Endothelial cell of hepatic sinusoid (primary cell): Measurements from ENCODE around the gene HOXD8.

Source experiments
- in situ Hi-C: cut with HindIII; loops from 2 replicates; pipeline ENCODE4 v1.10.0; 2017; ENCODE audit warnings: low sequenced_read_pairs

HOXD8 gene

DNA sequence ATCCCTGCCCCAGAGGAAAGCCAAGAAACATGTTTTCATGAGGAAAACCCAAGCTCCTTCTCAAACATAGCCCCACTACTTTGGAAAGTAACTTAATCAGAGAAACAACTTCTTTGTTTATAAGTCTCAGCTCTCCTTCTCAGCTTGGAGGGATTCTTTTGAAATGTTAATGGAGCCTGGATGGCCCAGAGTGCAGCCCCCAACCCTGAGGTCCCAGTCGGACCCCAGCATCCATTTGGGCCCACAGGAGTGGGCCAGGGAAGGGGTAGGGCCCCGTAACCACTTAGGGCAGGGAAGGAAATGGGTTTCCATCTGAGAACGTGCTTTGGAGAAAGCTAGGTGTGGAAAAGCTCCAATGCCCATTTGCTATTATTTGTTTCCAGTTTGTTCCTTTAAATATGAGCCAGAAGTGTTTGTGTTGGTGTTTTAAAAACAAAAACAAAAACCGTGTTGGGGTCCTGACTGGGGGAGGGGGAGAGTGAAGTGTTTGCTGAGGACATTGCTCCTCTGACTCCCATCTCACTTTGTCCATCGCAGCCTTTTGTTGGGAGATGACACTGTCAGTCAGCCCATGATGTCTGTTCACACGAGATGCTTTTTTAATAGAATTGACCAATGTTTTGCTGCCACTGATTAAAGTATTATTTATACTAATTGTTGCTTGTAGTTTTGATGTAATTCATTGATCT is 26.0 kb downstream of the HOXD8 start:
- in situ Hi-C loops = no loop called here

DNA sequence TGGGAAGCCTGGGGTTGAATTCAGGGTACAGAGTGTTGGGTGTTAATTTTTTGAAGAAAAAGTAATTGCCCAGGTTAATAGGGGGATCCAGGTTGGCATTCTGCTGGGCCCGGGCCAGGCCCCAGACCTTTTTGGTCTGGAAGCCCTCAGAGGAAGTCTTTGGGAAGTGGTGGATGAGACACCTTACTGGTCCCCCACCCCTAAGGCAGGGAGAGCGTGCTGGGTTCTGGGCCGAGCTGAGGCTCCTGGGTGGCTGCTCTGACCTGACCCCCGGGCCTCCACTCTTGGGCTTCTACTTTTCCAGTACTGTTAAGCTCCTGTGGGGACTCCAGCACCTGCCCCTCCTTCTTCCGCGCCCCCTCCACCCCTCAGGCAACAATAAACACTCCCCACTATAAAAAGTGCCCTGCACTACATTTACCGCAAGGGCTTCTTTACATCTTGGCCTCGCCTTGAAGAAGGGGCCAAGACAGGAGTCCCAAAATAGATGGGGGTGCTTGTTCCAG is 26.8 kb downstream of the HOXD8 start:
- in situ Hi-C loops = no loop called here

DNA sequence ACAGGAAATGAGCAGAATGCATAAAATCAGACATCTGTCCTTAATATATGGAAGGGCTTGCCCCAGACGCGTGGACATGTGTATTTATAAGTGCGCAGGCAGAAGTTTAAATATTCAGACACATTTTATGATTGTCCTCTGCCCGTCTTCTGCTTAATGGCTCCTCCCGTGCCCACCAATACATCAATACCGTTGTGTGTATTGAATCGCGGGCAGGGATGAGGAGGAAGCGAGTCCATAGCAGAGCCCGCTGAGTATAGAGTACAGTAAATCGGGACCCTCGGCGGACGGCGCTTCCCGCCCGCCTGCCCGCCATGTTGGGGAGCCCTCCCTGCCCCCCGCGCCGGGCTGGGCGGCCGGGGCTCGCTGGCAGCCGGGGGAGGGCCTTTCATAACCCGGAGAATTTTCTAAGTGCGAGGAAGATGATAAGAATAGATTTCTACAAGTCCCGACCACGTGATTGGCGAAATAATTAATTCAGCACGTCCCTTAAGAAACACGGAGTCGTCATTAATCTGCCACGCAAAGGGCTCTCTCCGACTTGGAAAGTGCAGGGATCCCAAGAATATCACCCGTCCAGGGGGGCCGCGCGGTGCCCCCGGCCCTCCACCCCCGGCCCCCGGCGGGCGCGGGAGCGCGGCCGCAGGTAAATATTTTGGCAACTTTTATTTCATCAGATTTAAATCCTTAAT is 27.4 kb downstream of the HOXD8 start, which contains the start of gene HOXD3:
HOXD3 (plus strand) TSS at position 501 of the 692 bp plus-strand sequence. CDS start 11,808 bp downstream, outside the sequence.
- in situ Hi-C loops = no loop called here

DNA sequence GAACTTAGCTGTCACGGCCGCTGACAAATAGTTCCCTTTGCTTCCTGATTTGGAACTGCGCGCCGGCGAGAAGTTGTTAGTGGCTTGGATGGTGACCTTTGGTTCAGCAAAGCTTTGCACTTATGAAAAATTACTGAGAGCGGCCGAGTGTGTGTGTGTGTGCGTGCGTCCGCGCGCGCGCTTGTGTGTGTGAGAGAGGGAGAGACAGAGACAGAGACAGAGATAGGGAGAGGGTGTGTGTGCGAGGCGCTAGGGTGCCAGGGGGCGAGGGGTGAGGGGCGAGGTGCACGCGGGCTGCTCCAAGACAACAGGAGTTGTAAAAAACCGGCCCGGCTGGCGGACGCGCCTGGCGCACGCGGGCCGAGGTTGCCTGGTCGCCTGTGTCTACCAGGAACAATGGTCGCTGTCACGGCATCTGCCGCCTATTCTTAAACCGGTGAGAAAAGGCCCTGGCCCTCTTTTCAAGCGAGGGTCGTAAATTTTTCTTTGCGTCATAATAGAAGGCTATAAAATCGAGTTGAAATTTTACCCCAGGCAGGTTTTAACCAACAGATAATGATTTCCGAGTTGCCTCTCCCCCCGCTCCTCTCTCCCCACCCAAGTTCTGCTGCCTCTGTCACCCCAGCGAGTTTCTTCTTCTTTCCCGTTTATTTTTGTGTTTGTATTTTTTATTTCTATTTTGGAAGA is 28.1 kb downstream of the HOXD8 start:
- in situ Hi-C loops = no loop called here

DNA sequence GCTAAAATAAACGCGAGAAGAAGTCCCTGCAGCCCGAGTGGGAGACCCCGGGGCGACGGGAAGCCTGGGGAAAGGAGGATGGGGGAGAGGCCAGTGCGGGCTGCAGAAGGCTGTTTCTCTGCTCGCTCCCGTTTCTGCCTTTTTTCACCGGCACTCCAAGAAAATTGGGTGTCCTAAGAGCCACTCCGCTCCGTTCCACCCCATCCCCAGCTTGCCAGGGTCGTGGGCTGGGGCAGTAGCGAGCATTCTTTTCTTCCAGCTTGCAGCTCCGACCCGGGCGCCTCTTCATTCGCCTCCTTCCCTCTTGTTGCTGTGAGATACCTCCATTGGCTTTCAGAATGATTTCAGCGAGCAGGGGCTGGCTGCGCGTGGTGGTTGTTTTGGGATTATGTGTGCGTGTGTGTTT is 28.7 kb downstream of the HOXD8 start:
- in situ Hi-C loops = no loop called here

DNA sequence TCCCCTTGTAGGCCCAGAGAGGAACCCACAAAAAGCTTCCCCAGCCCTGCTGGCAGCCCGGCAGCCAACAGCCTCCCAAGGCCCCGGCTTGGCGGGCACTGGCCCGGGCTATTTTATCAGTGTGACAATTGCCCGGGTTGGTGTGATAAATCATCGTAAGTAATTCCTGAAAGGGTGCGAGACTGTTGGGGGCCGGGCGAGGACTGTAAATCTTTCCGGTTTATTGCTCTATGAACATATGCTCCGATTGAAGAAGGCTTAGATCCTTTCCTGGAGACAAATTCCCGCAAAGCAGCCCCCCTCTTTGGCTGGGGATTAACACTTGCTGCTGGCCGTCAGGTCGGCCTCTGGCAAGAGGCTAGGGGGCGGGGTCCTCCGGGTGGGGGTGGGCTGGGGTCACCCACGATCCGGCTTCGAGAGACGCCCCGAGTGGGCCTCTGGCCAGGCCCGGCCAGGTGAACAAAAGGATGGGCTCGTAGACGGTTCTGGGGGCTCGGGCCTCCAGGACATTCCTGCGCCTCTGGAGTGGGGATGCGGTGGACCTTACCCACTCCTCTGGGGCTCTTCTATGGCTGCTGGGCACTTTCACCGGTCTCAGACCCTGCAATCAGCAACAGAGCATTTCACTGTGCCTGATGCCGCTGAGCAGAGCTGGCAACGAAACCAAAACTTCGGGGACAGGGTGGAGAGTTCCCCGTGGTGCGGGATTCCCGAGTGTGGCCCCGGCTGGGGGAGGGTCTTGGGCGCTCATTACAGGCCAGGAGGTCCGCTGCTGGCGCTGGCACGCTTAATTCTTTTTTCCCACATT is 29.6 kb downstream of the HOXD8 start:
- in situ Hi-C loops = no loop called here

DNA sequence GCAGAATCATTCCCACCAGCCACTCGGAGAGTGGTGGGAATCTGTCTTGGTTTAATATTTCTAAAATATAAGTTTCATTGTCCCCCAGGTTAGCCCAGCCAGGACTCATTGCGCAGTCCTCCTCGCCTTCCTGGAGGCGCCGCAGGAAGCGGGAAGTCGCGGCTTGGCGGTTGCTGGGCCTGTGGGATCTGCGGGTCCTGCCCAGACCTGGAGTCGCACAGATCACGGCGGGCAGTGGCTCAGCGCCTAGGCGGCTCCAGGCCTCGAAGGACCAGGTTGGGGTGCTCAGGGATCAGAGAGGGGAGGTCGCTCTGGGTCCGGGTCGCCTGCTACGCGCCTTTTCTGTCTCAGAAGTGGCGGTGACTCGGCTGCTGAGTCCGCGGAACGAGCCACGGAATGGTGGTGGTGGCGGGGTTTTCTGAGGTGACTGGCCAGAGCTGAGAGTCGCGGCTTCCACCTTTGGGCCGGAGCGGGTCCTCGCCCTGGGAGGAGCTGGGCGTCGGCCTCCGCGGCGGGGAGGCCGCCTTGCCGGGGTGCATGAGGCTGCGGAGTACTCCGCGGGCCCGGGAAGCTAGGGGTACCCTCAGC is 30.3 kb downstream of the HOXD8 start:
- in situ Hi-C loops = no loop called here

DNA sequence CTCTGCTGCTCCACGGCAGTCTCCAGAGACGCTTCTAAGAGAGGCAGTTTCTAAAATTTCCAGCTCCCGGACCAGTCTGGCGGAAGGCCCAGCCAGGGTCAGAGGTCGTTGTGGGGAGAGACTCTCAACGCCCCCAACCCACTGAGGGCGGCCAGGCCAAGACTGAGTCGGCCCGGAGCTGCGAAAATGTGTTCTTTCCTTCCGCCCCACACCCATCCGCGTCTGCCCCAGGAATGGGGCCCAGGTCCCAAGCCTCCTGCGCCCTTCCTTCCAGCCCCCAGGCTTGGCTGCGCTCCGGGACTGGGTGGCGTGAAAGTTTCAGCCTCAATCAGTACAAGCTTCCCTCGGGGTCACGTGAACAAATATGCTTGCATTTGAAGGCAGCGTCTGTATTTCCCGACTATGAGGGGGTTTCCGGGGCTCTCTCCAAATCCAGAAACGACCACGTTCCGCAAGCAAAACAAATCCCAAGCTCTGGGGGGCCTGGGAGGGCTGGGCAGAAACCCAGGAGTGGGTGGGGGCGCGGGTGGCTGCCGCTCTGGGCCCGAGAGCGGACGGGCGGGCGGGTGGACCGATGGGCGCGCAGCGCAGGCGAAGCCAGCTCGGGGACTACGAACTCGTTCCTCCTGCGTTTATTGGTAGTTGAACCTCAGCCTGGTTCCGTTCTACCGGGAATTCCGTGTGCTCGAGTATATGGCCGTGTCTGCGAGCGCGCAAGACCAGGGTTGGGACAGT is 30.9 kb downstream of the HOXD8 start:
- in situ Hi-C loops = no loop called here

DNA sequence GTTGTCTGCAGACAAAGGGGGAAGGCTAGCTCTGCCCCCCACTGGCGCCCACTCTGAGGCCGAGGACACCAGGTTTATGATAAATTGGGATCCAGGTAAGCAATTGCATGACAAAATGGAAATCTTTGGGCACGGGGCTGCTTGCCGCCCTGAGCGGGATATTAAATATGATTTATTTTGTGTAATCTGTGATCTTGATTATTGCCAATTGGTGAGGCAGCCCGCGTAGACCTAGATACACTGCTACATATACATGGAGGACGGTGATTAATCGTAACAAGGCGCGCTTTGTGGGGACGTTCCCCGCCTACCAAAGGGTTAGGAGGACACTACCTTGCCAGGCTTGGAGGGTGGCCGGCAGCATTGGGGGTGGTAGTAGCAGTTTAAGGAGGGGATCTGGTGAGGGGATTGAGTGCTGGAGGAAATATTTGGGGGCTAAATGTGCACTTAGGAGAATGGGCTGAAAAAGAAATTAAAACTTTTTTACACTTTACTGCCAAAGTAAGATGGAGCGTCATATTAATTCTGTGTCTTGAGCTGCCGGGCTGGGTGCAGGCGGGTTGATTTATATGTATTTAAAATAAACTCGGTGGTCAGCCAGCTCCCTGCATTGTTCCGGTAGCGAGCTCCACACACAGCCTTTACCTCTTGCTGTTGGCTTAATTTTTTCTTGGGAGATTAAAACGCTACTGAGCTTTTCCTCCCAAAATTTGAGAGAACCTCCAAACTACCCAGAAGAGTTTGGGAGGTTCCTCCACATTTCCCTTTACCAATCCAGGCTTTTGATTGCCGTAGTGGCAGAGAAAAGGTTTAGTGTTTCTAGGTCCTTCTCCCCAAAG is 31.7 kb downstream of the HOXD8 start:
- in situ Hi-C loops = no loop called here

DNA sequence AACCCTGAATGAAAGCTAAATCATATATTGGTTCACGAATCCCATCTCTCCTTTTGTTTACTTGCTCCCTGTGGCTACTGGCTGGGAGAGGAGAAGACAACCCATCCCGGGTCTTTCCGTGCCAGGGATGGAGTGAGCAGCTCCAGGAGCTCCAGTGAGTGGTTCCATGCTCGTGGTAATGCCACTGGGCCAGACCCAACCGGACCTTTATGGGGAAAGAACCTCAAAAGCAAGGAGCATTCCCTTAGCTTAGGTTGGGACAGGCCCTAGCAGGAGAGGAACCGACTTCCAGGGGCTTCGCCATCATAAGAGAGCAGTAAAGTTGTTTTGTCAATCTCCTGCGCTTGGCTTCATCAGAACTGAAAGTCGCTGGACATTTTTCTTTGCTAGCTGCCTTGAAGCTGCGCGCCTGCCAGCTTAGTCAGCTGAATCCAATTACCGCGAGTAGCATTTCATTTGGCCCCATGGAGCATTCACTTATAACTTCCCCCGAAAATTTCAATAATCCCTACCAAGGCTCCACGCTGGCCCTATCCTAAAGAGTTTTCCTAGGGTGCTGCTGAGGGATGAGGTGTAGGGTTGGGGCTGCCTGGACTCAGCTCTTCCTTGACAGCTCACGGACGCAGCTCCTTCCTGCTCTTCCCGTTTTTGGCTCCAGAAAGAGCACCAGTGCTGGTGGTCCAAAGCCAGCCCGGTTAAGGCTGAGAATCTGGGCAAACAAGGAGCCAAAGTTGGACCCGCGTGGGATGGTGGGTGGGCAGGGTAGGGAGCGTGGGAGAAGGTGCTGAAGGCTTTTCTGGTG is 32.5 kb downstream of the HOXD8 start:
- in situ Hi-C loops = no loop called here

DNA sequence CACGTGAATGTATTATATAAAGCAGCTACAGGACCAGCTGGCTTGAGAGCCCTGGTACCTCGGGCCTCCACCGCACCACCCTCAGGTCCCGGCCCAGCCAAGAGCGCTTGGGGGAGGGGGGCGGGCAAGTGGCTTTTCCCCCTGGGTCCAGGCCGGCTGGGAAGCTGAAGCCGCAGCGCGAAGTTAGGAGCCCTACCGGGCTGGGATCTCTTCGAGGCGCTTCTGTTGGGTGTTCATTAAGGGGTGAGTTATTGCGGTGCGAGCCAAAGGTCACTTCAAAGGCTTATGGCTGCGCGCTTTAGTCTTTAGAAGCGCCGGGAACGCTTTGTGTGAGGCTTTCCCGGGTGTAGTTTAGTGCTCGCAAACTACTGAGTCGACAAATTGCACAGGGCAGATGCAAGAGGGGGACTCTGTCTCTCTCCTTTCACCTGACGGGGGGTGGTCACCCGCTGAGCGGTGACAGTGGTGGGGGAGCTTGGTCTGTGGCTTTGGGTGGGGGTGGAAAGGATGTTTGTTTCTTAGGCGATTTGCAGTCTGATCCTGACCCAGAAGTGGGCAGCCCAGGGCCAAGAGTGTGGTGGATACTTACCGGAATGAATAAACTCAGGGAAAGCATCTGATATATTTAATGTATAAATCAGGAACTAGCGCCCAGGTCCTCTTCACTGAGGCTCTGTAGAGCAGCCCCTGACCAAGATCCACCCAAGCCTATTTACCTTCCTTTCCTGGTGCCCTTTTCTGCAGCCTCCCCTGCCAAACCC is 33.6 kb downstream of the HOXD8 start:
- in situ Hi-C loops = no loop called here

DNA sequence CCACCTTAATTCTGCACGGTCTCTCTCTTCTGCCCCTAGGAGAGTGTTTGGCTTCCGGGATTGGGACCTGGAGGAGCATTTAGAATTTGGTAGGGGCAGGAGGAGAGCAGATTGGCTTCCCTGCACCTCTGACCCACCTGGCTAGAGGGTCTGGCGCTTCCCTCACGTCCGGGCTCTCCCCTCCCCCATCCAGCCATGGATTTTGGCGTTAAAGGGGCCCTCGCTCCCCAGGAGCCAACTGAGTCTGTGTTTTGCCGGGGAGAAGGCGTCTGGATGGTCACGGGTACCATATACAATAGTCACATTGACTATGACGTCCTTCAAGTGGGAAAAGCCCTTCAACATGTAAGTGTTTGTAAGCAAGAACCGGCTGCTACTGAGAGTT is 34.2 kb downstream of the HOXD8 start:
- in situ Hi-C loops = no loop called here

DNA sequence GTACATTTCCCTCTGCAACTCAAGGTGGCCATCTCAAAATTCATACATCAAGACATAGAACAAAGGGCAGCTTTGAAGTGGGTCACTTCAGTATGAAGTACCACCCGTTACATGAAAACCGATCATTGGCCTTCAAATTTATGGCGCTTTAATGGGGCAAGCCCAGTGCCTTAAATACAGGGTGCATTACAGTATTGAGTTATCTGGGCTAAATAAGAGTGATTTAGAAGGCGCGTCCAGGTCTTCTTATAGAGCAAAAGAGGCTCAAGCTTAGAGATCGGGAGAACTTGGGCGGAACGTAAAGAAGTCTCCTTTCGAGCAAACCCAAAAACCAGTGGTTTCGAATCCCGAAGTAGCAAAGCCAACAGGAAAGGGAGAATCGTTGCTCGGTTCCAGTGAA is 34.7 kb downstream of the HOXD8 start:
- in situ Hi-C loops = no loop called here

DNA sequence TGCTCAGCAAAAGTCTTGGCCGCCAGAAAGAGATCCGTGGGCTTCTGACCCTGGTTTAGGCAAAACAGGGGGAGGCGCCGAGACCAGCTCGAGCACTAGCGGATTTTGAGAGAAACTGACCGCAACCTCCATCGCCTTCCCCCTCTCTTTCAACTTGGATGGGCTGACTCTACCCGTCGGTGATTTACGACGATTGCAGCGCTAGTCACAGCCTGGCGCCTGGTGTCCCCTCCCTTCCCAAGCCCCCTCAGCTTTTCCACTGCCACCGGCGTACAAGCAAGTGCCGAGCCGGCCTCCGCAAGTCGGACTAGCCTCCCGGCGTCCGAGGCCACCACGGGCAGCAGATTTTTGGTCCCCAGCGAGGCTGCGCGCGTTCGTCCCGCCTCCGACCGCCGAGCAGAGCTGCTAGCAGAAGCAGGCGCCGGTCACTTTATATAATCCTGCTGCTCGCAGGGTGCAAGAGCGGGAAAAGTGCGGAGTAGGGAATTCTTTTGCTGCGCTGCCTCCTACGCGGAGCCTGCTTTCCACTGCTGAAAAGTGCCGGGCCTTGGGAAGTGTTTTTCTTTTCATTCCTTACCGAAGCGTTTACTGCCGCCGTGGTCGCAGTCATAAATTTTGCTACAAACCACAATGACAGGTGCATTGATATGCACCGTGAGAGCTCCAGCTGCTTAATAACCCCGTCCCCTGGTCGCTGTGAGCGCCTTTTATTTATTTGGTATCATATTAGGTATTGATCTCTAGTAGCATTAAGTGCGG is 35.3 kb downstream of the HOXD8 start:
- in situ Hi-C loops = no loop called here

DNA sequence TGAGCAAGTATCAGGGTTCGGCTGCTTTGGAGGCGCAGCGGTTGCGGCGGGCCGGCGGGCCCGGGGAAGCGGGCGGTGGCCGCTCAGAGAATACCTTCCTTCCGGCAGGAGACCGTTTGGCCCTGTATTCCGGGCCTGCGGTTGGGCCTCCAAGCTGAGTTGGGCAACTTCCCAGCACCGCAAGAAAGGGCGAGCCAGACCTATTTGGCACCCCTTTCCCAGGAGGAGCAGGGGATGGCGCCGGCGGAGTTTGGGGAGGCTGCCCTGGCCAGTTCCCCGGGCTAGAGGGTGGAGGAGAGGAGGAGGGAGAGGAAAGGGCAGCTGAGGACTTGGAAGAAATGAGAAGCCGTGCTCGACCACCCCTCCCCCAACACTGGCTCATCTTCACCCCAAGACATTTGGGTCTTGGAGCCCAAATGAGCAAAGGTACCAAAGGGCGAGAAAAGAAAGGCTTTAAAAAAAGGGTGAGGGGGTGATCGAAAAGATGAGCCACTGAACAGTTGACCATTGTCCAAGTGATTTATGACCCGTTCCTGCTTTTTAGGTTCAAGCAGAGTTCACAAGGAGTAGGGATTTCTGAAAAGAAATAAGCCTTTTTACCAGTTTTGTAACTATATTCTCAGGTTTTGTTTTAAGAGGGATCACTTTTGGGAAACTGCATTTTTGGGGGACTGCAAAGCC is 36.0 kb downstream of the HOXD8 start:
- in situ Hi-C loops = no loop called here

DNA sequence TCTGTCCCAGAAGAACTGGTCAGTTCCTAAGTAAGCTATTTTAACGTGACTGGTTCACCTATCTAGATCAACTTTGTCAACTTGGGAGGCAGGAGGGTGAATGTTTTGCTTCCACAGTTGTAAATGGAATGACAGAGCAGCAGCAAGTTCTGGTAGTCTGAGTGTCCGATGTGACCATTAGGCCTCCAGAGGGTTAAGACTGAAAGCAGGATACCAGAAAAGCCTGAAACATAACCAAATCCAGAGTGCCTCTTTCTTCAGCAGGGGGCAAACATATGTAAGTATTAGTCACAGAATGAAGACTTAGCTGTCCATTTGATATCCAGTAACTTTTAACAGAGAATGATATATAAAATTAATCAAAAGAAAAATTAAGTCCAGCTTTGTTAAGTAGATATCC is 36.8 kb downstream of the HOXD8 start:
- in situ Hi-C loops = no loop called here
